ENCODE data around the gene ST6GALNAC3. TPM values are rescaled to one million over a fixed set of nuclear protein-coding genes. Genes with fewer than 3 reads are reported as not detected.

Gene ST6GALNAC3
- total RNA-seq, 4 donors from 2014 or later = 5.9 to 29.8 (median 11.7) TPM

DNA sequence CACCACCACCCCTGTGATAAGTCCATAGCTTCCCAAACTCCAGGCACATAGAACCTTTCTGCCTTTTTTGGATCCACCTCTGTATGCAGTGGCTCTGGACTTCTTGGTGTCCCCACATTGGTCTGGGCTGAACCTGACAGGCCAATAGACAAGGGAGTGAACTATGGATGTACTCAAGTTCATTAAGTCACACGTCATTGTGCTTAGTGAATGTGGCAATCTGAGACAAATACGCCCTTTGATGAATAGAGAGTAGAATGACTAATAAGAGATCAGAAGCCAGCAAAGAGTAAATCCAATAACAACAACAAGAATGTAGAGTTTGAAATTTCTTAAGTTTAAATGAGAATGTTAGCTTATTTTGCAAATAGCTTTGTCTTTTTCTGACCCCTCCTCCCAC is 114.8 kb downstream of the ST6GALNAC3 start:
- TF ChIP-seq, protein P1, sequence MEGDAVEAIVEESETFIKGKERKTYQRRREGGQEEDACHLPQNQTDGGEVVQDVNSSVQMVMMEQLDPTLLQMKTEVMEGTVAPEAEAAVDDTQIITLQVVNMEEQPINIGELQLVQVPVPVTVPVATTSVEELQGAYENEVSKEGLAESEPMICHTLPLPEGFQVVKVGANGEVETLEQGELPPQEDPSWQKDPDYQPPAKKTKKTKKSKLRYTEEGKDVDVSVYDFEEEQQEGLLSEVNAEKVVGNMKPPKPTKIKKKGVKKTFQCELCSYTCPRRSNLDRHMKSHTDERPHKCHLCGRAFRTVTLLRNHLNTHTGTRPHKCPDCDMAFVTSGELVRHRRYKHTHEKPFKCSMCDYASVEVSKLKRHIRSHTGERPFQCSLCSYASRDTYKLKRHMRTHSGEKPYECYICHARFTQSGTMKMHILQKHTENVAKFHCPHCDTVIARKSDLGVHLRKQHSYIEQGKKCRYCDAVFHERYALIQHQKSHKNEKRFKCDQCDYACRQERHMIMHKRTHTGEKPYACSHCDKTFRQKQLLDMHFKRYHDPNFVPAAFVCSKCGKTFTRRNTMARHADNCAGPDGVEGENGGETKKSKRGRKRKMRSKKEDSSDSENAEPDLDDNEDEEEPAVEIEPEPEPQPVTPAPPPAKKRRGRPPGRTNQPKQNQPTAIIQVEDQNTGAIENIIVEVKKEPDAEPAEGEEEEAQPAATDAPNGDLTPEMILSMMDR (IDR thresholded peaks at IDR 0.05; ENCODE audit: low read depth) = no peak

- TF ChIP-seq, protein P1 (IDR thresholded peaks at IDR 0.05; ENCODE audit: low read depth) = no peak
Measured at GRCh38 chr1:76190749-76191424, 116.3 kb downstream of the ST6GALNAC3 start.

GRCh38 chr1:76191561-76191960 is 117.0 kb downstream of the ST6GALNAC3 start:
- TF ChIP-seq, protein P1 (IDR thresholded peaks at IDR 0.05; ENCODE audit: low read depth) = no peak

GRCh38 chr1:76198452-76198851 is 123.9 kb downstream of the ST6GALNAC3 start:
- TF ChIP-seq, protein P1 (IDR thresholded peaks at IDR 0.05; ENCODE audit: low read depth) = no peak

DNA sequence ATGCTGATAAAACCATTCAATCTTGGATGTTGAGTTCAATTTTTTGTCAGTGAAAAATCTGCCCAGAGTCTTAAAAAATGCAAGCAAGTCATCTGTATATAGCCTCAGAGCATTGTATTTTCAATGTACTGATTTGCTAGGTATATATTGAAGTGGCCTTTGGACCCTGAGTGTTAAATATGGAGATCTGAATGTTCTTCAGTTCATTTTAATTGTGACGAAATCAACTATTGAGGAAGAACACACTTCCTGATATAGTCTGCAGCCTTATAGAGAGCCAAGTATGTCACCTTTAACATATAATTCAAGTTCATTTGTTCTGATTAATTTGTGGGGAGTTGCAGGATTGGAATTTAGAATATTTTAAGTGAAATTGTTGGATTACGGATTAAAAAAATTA is 128.1 kb downstream of the ST6GALNAC3 start:
- TF ChIP-seq, protein P1 (IDR thresholded peaks at IDR 0.05; ENCODE audit: low read depth) = no peak

DNA sequence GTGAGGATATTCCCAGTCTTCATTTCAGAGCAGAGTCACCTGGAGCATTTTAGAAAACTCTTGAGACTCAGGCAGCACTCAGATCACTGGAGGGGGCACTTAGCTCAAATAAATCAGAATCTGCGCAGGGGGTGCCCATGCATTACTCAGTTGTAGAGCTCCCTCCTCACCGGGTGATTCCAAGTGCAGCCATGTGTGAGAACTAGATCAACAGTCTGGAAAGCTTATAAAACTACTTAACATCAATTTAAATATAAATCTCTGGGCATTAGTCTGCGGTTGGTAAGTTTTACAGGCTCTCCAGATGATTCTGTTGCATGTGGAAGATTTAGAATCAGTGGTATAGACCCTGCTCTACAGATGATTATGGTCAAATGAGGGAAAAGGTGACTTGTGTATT is 128.6 kb downstream of the ST6GALNAC3 start:
- TF ChIP-seq, protein P1 (IDR thresholded peaks at IDR 0.05; ENCODE audit: low read depth) = no peak

DNA sequence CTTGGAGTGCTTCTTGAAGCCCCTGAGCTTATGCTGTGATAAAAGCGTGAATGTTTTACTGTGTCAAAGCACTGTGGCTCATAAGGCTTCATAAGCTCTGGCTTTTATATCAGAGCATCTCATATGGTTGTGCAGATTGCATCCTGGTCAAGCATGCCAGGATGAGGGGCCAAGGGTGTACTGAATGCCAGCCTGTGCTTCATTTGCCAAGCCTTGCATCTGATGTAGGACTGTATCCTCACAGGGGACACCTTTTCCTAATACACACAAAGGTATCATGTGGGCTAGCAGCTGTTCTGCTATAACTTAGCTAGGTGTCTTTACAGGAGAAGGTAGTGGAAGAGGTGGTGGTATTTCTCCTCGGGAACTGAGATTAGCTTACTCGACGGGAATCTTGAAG is 134.7 kb downstream of the ST6GALNAC3 start:
- TF ChIP-seq, protein P1 (IDR thresholded peaks at IDR 0.05; ENCODE audit: low read depth) = no peak

All from subcutaneous adipose tissue (tissue), 4 donors.